Measurements from ENCODE around the gene CCSER1. TPM values are rescaled to one million over a fixed set of nuclear protein-coding genes. Genes with fewer than 3 reads are reported as not detected.

Gene CCSER1
- total RNA-seq, 1 experiment from 2014 or later: 0.63 TPM

DNA sequence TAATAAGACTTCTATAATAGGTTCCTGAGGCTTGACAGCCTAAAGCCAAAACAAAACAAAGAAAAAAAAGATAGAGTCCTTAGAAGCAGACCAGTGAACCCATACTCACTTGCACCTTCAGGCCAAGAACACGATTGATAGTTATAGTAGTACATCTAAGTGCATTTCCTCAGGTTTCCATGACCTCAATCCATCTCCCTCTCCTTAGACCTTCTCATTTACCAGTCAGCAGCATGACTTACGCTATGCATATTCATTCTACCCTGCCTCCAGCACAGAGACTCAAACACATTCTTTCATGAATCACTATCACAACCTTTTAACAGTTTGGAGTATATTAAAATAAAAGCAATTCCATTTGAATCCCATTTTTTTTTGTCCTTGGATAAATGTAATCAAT lies 855.6 kb downstream of the CCSER1 start:
- Mint-ChIP-seq H3K4me3 (ENCODE audit: unreplicated experiment) (no peak overlapping the region), H3K27me3 (ENCODE audit: insufficient read depth, unreplicated experiment) (no peaks in the 10 kb centered on the region), H3K27ac (ENCODE audit: low read depth, unreplicated experiment) (no peak overlapping the region), H3K4me1 (ENCODE audit: insufficient read depth, unreplicated experiment) (no peaks in the 10 kb centered on the region), H3K9me3 (ENCODE audit: unreplicated experiment) (no peaks in the 10 kb centered on the region), H3K36me3 (ENCODE audit: insufficient read depth, unreplicated experiment) (no peaks in the 10 kb centered on the region)
- DNase-seq (ENCODE audit: unreplicated experiment): no peak
- TF ChIP-seq, protein P1, sequence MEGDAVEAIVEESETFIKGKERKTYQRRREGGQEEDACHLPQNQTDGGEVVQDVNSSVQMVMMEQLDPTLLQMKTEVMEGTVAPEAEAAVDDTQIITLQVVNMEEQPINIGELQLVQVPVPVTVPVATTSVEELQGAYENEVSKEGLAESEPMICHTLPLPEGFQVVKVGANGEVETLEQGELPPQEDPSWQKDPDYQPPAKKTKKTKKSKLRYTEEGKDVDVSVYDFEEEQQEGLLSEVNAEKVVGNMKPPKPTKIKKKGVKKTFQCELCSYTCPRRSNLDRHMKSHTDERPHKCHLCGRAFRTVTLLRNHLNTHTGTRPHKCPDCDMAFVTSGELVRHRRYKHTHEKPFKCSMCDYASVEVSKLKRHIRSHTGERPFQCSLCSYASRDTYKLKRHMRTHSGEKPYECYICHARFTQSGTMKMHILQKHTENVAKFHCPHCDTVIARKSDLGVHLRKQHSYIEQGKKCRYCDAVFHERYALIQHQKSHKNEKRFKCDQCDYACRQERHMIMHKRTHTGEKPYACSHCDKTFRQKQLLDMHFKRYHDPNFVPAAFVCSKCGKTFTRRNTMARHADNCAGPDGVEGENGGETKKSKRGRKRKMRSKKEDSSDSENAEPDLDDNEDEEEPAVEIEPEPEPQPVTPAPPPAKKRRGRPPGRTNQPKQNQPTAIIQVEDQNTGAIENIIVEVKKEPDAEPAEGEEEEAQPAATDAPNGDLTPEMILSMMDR (IDR thresholded peaks at IDR 0.05; ENCODE audit: unreplicated experiment): no peak
- intact Hi-C loops (cut with micrococcal nuclease): no loop called here
- CTCF ChIA-PET: no interaction called here
- no TSS peak for BruUV-seq (replicated peaks)
- POLR2A ChIA-PET: interaction anchor here (0.6 kb wide), 1 partner anchor 17 kb away, joined by 3 read pairs; no protein-coding TSS in a partner anchor

DNA sequence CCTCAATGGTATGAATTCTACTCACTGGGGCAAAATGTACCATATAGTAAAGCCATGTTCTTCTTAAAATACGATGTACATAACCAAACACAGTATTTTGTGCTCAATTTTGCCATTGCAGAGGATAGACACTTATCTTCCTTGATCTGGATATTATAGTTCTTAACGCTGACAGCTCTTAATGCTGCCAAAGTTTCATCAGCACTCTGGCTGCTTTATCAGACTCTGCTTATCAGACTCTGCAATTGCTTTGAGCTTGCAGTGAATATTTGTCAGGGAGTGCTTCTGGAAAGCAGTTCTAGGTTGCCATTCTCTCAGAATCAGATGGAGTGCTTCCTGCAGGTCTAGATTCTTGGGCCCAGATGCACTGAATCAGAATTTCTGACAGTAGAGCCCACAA lies 863.1 kb downstream of the CCSER1 start:
- CTCF ChIA-PET: interaction anchor here (0.6 kb wide), 1 partner anchor 203 kb away, joined by 3 read pairs; no protein-coding TSS in a partner anchor
- Mint-ChIP-seq H3K9me3 (ENCODE audit: unreplicated experiment) (no peaks in the 10 kb centered on the region), H3K4me1 (ENCODE audit: insufficient read depth, unreplicated experiment) (no peaks in the 10 kb centered on the region), H3K27me3 (ENCODE audit: insufficient read depth, unreplicated experiment) (no peaks in the 10 kb centered on the region), H3K4me3 (ENCODE audit: unreplicated experiment) (no peak overlapping the region), H3K36me3 (ENCODE audit: insufficient read depth, unreplicated experiment) (no peaks in the 10 kb centered on the region), H3K27ac (ENCODE audit: low read depth, unreplicated experiment) (no peak overlapping the region)
- intact Hi-C loops (cut with micrococcal nuclease): no loop called here
- POLR2A ChIA-PET: interaction anchor here (0.6 kb wide), 1 partner anchor 1837 kb away, joined by 3 read pairs; no protein-coding TSS in a partner anchor
- DNase-seq (ENCODE audit: unreplicated experiment): no peak
- TF ChIP-seq, protein P1 (IDR thresholded peaks at IDR 0.05; ENCODE audit: unreplicated experiment): no peak
- BruUV-seq (replicated peaks): no TSS peak

- intact Hi-C loops (cut with micrococcal nuclease): no loop called here
- POLR2A ChIA-PET: no interaction called here
- TF ChIP-seq, protein P1 (IDR thresholded peaks at IDR 0.05; ENCODE audit: unreplicated experiment): no peak
- no peak for DNase-seq (ENCODE audit: unreplicated experiment)
- Mint-ChIP-seq H3K4me1 (ENCODE audit: insufficient read depth, unreplicated experiment) (no peaks in the 10 kb centered on the region), H3K36me3 (ENCODE audit: insufficient read depth, unreplicated experiment) (no peaks in the 10 kb centered on the region), H3K4me3 (ENCODE audit: unreplicated experiment) (no peak overlapping the region), H3K27me3 (ENCODE audit: insufficient read depth, unreplicated experiment) (no peaks in the 10 kb centered on the region), H3K27ac (ENCODE audit: low read depth, unreplicated experiment) (no peak overlapping the region), H3K9me3 (ENCODE audit: unreplicated experiment) (no peaks in the 10 kb centered on the region)
- no TSS peak for BruUV-seq (replicated peaks)
- CTCF ChIA-PET: no interaction called here
Measured at GRCh38 chr4:90992213-90992612, 865.0 kb downstream of the CCSER1 start.

DNA sequence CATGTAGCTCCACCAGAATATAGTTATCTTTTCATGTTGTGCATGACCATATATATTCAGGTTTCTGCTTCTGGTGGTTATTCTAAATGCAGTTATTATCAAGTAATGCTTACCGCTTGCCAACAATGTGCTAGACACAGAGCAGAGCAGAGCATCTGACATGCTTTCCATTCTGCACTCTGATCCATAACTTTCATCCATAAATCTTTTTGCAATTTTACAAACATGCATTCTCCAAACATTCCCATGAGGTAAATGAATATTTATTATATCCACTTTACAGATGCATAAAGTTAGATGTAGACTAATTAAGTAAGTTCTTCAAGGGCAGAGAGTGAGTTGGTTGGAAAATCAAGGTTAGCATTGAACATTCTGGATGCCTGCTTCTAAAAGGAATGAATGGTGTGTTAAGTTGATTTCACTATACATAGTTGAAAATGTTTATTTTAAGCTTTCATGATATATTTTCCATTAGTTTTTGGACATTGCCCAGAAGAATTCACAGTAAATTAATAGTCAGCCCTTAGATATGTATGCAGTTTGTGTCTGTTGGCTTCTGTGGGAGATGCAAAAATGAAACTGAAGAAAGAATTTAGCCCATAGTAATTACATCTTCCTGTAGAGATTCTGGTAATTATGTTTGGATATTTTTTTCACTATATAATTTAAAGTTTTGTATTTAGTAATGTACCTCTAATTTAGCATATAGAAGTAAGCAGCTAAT lies 867.8 kb downstream of the CCSER1 start:
- Mint-ChIP-seq H3K27me3 (ENCODE audit: insufficient read depth, unreplicated experiment) (no peaks in the 10 kb centered on the region), H3K36me3 (ENCODE audit: insufficient read depth, unreplicated experiment) (no peaks in the 10 kb centered on the region), H3K4me3 (ENCODE audit: unreplicated experiment) (no peak overlapping the region), H3K4me1 (ENCODE audit: insufficient read depth, unreplicated experiment) (no peaks in the 10 kb centered on the region), H3K9me3 (ENCODE audit: unreplicated experiment) (no peaks in the 10 kb centered on the region), H3K27ac (ENCODE audit: low read depth, unreplicated experiment) (no peak overlapping the region)
- CTCF ChIA-PET: interaction anchor here (0.6 to 0.7 kb wide), 3 partner anchors 34 to 256 kb away, joined by 3 to 4 read pairs (median 4); no protein-coding TSS in a partner anchor
- no peak for DNase-seq (ENCODE audit: unreplicated experiment)
- TF ChIP-seq, protein P1 (IDR thresholded peaks at IDR 0.05; ENCODE audit: unreplicated experiment): no peak
- POLR2A ChIA-PET: interaction anchor here (0.6 kb wide), 1 partner anchor 169 kb away, joined by 3 read pairs; no protein-coding TSS in a partner anchor
- intact Hi-C loops (cut with micrococcal nuclease): no loop called here
- no TSS peak for BruUV-seq (replicated peaks)

Data from MCF 10A (cell line).